ENCODE data around the gene FBXO15. TPM values are rescaled to one million over a fixed set of nuclear protein-coding genes. Genes with fewer than 3 reads are reported as not detected.

The FBXO15 gene
- total and polyA plus RNA-seq, 4 experiments from 2014 or later, result 2.0 to 2.6 (median 2.4) TPM

DNA sequence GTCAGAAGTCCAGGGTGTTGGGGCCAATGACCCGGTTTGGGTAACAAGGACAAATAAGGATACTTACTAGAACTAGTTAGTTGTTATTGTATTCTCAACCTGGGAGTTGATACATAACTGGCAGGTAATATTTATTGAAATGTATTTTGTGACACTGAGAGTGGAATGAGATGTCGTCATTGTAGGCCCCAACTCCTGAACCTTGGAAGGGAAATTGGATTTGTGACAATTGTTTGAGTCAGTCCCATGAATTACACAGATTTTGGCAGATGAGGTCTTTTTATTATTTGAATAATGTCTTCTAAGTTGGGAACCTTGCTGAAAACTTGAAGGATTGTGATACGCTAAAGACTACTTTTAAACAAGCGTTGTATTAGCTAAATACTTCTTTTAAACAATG is 5.7 kb upstream of the FBXO15 start:
- Histone ChIP-seq H3K36me3 (ENCODE audit: insufficient read depth, low read length) (peaks cover 35% of the 10 kb centered on the region), H3K4me3 (ENCODE audit: low read length in 2 of 2) (no peak overlapping the region), H3K9me3 (ENCODE audit: control insufficient read depth in 1 of 2, low read length in 2 of 2) (no peaks in the 10 kb centered on the region), H3K27ac (ENCODE audit: low read depth, low read length) (no peak overlapping the region), H3K4me1 (ENCODE audit: insufficient read depth, low read length) (peaks cover 22% of the 10 kb centered on the region), H3K27me3 (ENCODE audit: insufficient read depth, low read length) (no peaks in the 10 kb centered on the region)
- CTCF ChIA-PET (ENCODE audit: partially characterized antibody), result interaction anchor here (0.9 to 2.5 kb wide), 4 partner anchors 9 to 70 kb away, joined by 3 to 8 read pairs (median 6); no protein-coding TSS in a partner anchor
- H3K4me1 Mint-ChIP-seq, result peaks cover 21 to 39% (median 28%) of the 10 kb centered on the region in 4 donors
- H3K36me3 Mint-ChIP-seq, result peaks cover 33 to 51% of the 10 kb centered on the region in 2 donors
- H3K4me3 Mint-ChIP-seq, result no peak overlapping the region
- peak overlapping the region in 1 of 7 donors; percentile 15 for H3K27ac Mint-ChIP-seq
- no peak for DNase-seq
- POLR2A ChIA-PET (ENCODE audit: partially characterized antibody), result no interaction called here
- no peaks in the 10 kb centered on the region for H3K27me3 Mint-ChIP-seq
- intact Hi-C loops (cut with micrococcal nuclease), result no loop called here
- no peaks in the 10 kb centered on the region for H3K9me3 Mint-ChIP-seq

DNA sequence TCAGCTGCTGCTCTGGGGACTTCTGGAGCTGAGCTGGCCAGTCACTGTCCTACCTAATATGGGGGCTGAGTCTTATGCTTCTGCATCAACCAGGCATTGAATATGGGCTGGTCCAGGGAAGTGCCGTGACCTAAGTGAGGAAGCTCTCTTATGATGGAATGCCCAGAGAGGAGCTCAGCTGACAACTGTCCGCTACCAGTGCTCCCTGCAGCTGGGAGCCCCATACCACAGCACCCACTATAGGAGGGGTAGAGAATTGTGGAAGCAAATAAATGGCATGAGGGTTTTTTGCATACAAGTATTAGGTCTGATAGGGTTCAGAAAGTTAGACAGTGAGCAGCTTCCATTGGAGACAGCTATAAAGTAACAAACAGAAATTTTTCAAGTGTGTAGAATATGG is 5.2 kb upstream of the FBXO15 start:
- no peaks in the 10 kb centered on the region for H3K9me3 Mint-ChIP-seq
- POLR2A ChIA-PET (ENCODE audit: partially characterized antibody), result no interaction called here
- H3K36me3 ChIP-seq (ENCODE audit: insufficient read depth, low read length), result peaks cover 32% of the 10 kb centered on the region
- H3K27me3 ChIP-seq (ENCODE audit: insufficient read depth, low read length), result no peaks in the 10 kb centered on the region
- peaks cover 28 to 51% of the 10 kb centered on the region in 2 donors for H3K36me3 Mint-ChIP-seq
- DNase-seq, result no peak
- intact Hi-C loops (cut with micrococcal nuclease), result no loop called here
- H3K9me3 ChIP-seq (ENCODE audit: control insufficient read depth in 1 of 2, low read length in 2 of 2), result no peaks in the 10 kb centered on the region
- no peak overlapping the region for H3K4me3 Mint-ChIP-seq
- H3K27me3 Mint-ChIP-seq, result no peaks in the 10 kb centered on the region
- CTCF ChIA-PET (ENCODE audit: partially characterized antibody), result interaction anchor here (0.9 to 2.5 kb wide), 5 partner anchors 10 to 341 kb away, joined by 3 to 8 read pairs (median 5); no protein-coding TSS in a partner anchor
- H3K4me1 ChIP-seq (ENCODE audit: insufficient read depth, low read length), result peaks cover 22% of the 10 kb centered on the region
- H3K4me1 Mint-ChIP-seq, result peaks cover 23 to 41% (median 31%) of the 10 kb centered on the region in 4 donors
- peak overlapping the region in 2 of 7 donors; percentile 7 to 13 for H3K27ac Mint-ChIP-seq
- no peak overlapping the region for H3K4me3 ChIP-seq (ENCODE audit: low read length in 2 of 2)
- no peak overlapping the region for H3K27ac ChIP-seq (ENCODE audit: low read depth, low read length)

DNA sequence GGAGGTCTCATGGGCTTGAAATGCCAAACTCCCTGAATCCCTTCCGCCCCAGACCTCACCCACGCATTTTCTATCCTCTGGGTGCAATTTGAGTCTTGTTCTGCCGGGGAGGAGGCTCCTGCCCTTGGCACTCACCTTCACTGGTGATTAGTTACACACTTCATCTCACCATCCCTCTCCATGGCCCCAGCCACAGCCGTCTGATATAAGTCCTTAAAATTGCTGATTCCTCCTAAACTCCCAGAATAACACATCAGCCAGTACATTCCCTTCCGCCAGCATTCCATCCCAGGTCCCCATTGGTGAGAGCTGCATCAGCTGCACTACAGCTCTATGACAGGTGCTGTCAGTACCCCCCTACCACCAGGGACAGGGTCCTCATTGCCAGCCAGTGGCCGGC is 4.6 kb upstream of the FBXO15 start:
- Mint-ChIP-seq H3K4me1 (peaks cover 23 to 45% (median 33%) of the 10 kb centered on the region in 4 donors), H3K4me3 (peak overlapping the region in 1 of 8 donors; percentile 44), H3K36me3 (peaks cover 25 to 52% of the 10 kb centered on the region in 2 donors), H3K27ac (peak overlapping the region in 1 of 7 donors; percentile 8), H3K9me3 (peaks cover 0 to 2% (median 0%) of the 10 kb centered on the region in 8 donors), H3K27me3 (no peaks in the 10 kb centered on the region)
- Histone ChIP-seq H3K36me3 (ENCODE audit: insufficient read depth, low read length) (peaks cover 26% of the 10 kb centered on the region), H3K4me1 (ENCODE audit: insufficient read depth, low read length) (peaks cover 22% of the 10 kb centered on the region), H3K9me3 (ENCODE audit: control insufficient read depth in 1 of 2, low read length in 2 of 2) (no peaks in the 10 kb centered on the region), H3K27me3 (ENCODE audit: insufficient read depth, low read length) (no peaks in the 10 kb centered on the region), H3K4me3 (ENCODE audit: low read length in 2 of 2) (no peak overlapping the region), H3K27ac (ENCODE audit: low read depth, low read length) (no peak overlapping the region)
- POLR2A ChIA-PET (ENCODE audit: partially characterized antibody), result no interaction called here
- CTCF ChIA-PET (ENCODE audit: partially characterized antibody), result interaction anchor here (1.4 to 2.5 kb wide), 3 partner anchors 14 to 341 kb away, joined by 3 to 8 read pairs (median 5); no protein-coding TSS in a partner anchor
- intact Hi-C loops (cut with micrococcal nuclease), result no loop called here
- no peak for DNase-seq

DNA sequence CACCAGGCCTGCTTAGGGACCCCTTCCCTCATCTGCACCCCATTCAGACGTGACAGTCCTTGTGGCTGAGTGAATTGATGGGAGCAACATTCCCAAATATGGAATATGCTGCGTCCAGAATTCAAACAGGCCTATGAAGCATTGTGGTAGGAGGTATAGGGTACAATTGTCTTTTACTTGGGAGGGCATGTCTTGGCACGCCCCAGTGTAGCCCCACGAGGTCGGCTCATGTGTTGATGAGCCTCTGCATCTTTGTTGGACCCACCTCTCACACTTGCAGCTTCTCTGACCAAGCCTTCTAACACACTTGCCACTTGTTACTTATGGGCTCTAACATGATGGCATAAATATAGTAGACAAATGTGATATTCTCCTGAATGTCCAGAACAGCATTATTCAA is 2.2 kb upstream of the FBXO15 start:
- peak overlapping the region in 2 of 7 donors; percentile 18 to 22 for H3K27ac Mint-ChIP-seq
- H3K27ac ChIP-seq (ENCODE audit: low read depth, low read length), result no peak overlapping the region
- peaks cover 5% of the 10 kb centered on the region for H3K36me3 ChIP-seq (ENCODE audit: insufficient read depth, low read length)
- H3K4me3 Mint-ChIP-seq, result peak overlapping the region in 7 of 8 donors; percentile 11 to 97 (median 69)
- H3K9me3 Mint-ChIP-seq, result peaks cover 0 to 2% (median 0%) of the 10 kb centered on the region in 8 donors
- ChIA-PET CTCF (ENCODE audit: partially characterized antibody) (no interaction called here), POLR2A (ENCODE audit: partially characterized antibody) (no interaction called here)
- peaks cover 28 to 55% (median 40%) of the 10 kb centered on the region in 4 donors for H3K4me1 Mint-ChIP-seq
- H3K9me3 ChIP-seq (ENCODE audit: control insufficient read depth in 1 of 2, low read length in 2 of 2), result no peaks in the 10 kb centered on the region
- peaks cover 12 to 33% of the 10 kb centered on the region in 2 donors for H3K36me3 Mint-ChIP-seq
- peaks cover 29% of the 10 kb centered on the region for H3K4me1 ChIP-seq (ENCODE audit: insufficient read depth, low read length)
- H3K4me3 ChIP-seq (ENCODE audit: low read length in 2 of 2), result no peak overlapping the region
- H3K27me3 ChIP-seq (ENCODE audit: insufficient read depth, low read length), result no peaks in the 10 kb centered on the region
- no peak for DNase-seq
- no peaks in the 10 kb centered on the region for H3K27me3 Mint-ChIP-seq
- intact Hi-C loops (cut with micrococcal nuclease), result loop anchor here (5.0 to 10.0 kb wide), 3 partner anchors 68 to 1095 kb away; no protein-coding TSS in a partner anchor

DNA sequence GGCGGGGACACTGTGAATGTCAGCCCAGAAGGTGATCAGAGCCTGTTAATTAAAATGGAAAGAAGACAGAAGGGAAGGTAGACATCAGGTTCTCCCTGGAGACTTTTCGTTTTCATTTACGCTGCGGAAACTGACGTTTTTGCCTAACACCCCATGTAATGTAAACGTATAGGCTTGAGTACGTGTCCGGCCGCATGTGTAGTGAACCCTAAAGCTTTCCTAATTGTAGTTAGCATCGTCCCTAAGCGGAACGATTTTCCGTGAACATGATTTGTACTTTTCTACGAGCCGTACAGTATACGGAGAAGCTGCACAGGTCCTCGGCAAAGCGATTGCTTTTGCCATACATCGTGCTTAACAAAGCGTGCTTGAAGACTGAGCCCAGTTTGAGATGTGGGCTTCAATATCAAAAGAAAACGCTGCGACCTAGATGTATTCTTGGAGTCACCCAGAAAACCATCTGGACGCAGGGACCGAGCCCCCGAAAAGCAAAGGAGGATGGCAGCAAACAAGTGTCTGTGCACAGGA is 973 bp upstream of the FBXO15 start:
- Histone ChIP-seq H3K4me3 (ENCODE audit: low read length in 2 of 2) (peak overlapping the region; percentile 63 to 97), H3K27me3 (ENCODE audit: insufficient read depth, low read length) (no peaks in the 10 kb centered on the region), H3K9me3 (ENCODE audit: control insufficient read depth in 1 of 2, low read length in 2 of 2) (no peaks in the 10 kb centered on the region), H3K4me1 (ENCODE audit: insufficient read depth, low read length) (peaks cover 29% of the 10 kb centered on the region), H3K27ac (ENCODE audit: low read depth, low read length) (peak overlapping the region; percentile 92), H3K36me3 (ENCODE audit: insufficient read depth, low read length) (no peaks in the 10 kb centered on the region)
- intact Hi-C loops (cut with micrococcal nuclease), result loop anchor here (1.0 to 10.0 kb wide), 9 partner anchors 48 to 1096 kb away; partner anchors contain the start of genes CNDP2, TSHZ1 and ZNF407
- ChIA-PET POLR2A (ENCODE audit: partially characterized antibody) (interaction anchor here (1.0 kb wide), 1 partner anchor 230 kb away, joined by 4 read pairs; no protein-coding TSS in a partner anchor), CTCF (ENCODE audit: partially characterized antibody) (no interaction called here)
- Mint-ChIP-seq H3K36me3 (peaks cover 4 to 29% of the 10 kb centered on the region in 2 donors), H3K27me3 (no peaks in the 10 kb centered on the region), H3K9me3 (peaks cover 0 to 2% (median 0%) of the 10 kb centered on the region in 8 donors), H3K4me1 (peaks cover 28 to 55% (median 40%) of the 10 kb centered on the region in 4 donors), H3K4me3 (peak overlapping the region; percentile 94 to 98 (median 95)), H3K27ac (peak overlapping the region; percentile 98 to 99 (median 99))
- DNase-seq, result no peak

DNA sequence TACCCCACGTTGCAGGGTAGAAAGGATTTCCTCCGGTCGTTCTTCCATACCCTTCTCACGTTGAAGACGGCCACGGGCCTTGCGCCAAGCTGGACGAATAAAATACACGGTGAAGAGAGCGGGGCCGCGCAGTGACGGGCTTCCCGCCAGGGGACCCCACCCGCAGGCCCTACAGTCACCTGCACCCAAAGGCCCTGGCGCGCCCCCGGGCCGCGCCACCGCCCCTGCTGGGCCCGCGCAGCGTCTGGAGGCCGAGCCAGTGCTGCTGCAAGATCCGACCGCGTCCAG is 199 bp downstream of the FBXO15 start:
- intact Hi-C loops (cut with micrococcal nuclease), result loop anchor here (5.0 to 10.0 kb wide), 3 partner anchors 65 to 1097 kb away; no protein-coding TSS in a partner anchor
- Histone ChIP-seq H3K27ac (ENCODE audit: low read depth, low read length) (peak overlapping the region; percentile 92), H3K36me3 (ENCODE audit: insufficient read depth, low read length) (no peaks in the 10 kb centered on the region), H3K4me1 (ENCODE audit: insufficient read depth, low read length) (peaks cover 29% of the 10 kb centered on the region), H3K9me3 (ENCODE audit: control insufficient read depth in 1 of 2, low read length in 2 of 2) (no peaks in the 10 kb centered on the region), H3K4me3 (ENCODE audit: low read length in 2 of 2) (peak overlapping the region; percentile 64 to 97), H3K27me3 (ENCODE audit: insufficient read depth, low read length) (no peaks in the 10 kb centered on the region)
- peaks cover 4 to 25% of the 10 kb centered on the region in 2 donors for H3K36me3 Mint-ChIP-seq
- CTCF ChIA-PET (ENCODE audit: partially characterized antibody), result no interaction called here
- H3K27ac Mint-ChIP-seq, result peak overlapping the region; percentile 98 to 99 (median 99)
- no peaks in the 10 kb centered on the region for H3K27me3 Mint-ChIP-seq
- POLR2A ChIA-PET (ENCODE audit: partially characterized antibody), result interaction anchor here (1.0 kb wide), 1 partner anchor 450 kb away, joined by 4 read pairs; the partner anchor contains the start of gene ZNF407
- H3K9me3 Mint-ChIP-seq, result peaks cover 0 to 2% (median 0%) of the 10 kb centered on the region in 8 donors
- peaks cover 24 to 53% (median 39%) of the 10 kb centered on the region in 4 donors for H3K4me1 Mint-ChIP-seq
- H3K4me3 Mint-ChIP-seq, result peak overlapping the region; percentile 94 to 98 (median 95)
- DNase-seq, result no peak

DNA sequence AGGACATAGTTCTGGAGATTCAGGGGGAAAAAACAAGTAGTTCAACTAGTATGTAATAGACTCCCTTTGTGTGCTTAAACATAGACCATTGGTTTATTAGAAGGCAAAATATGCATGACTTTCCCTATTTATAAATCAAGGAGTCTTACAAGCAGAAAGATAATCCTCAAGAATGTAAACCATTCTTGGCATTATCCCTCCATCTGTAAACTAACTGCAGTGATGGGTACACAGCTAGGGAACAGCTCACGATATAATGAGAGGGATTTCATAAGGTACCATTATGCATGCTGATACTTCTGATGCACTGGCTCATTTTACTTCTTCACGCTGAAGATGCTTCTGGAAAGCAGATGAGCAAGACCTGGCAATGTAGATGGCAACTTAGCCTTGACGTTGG is 878 bp downstream of the FBXO15 start:
- H3K4me3 ChIP-seq (ENCODE audit: low read length in 2 of 2), result peak overlapping the region in 1 of 2 donors; percentile 97
- ChIA-PET POLR2A (ENCODE audit: partially characterized antibody) (interaction anchor here (1.0 kb wide), 1 partner anchor 451 kb away, joined by 4 read pairs; the partner anchor contains the start of gene ZNF407), CTCF (ENCODE audit: partially characterized antibody) (interaction anchor here (1.2 kb wide), 1 partner anchor 64 kb away, joined by 3 read pairs; no protein-coding TSS in a partner anchor)
- H3K9me3 ChIP-seq (ENCODE audit: control insufficient read depth in 1 of 2, low read length in 2 of 2), result no peaks in the 10 kb centered on the region
- no peaks in the 10 kb centered on the region for H3K36me3 ChIP-seq (ENCODE audit: insufficient read depth, low read length)
- H3K4me1 Mint-ChIP-seq, result peaks cover 21 to 49% (median 36%) of the 10 kb centered on the region in 4 donors
- H3K27ac ChIP-seq (ENCODE audit: low read depth, low read length), result peak overlapping the region; percentile 92
- peaks cover 4 to 22% of the 10 kb centered on the region in 2 donors for H3K36me3 Mint-ChIP-seq
- H3K9me3 Mint-ChIP-seq, result peaks cover 0 to 2% (median 0%) of the 10 kb centered on the region in 8 donors
- no peak for DNase-seq
- peak overlapping the region; percentile 98 to 99 (median 99) for H3K27ac Mint-ChIP-seq
- intact Hi-C loops (cut with micrococcal nuclease), result loop anchor here (5.0 to 10.0 kb wide), 3 partner anchors 64 to 1098 kb away; no protein-coding TSS in a partner anchor
- H3K4me3 Mint-ChIP-seq, result peak overlapping the region; percentile 94 to 98 (median 95)
- H3K27me3 ChIP-seq (ENCODE audit: insufficient read depth, low read length), result no peaks in the 10 kb centered on the region
- no peaks in the 10 kb centered on the region for H3K27me3 Mint-ChIP-seq
- H3K4me1 ChIP-seq (ENCODE audit: insufficient read depth, low read length), result peaks cover 29% of the 10 kb centered on the region

All from CD4-positive, alpha-beta memory T cell (primary cell).